ENCODE measurements around the gene SEPTIN10. TPM values are rescaled to one million over a fixed set of nuclear protein-coding genes. Genes with fewer than 3 reads are reported as not detected.
"Not testable (repeated sequence)": the region's sequence is repeated elsewhere in the genome, so short reads cannot be mapped to it uniquely, and the experiment has no call there.

The SEPTIN10 gene
- total RNA-seq, 1 donor from 2014 or later = 160 TPM

- H4K20me1 ChIP-seq (ENCODE audit: low read depth) = no peaks in the 10 kb centered on the region
- H3K36me3 ChIP-seq = no peaks in the 10 kb centered on the region
- H3K4me1 ChIP-seq = no peaks in the 10 kb centered on the region
- no peak overlapping the region for H3K4me3 Mint-ChIP-seq
- H3K9me3 ChIP-seq (ENCODE audit: low read depth) = no peaks in the 10 kb centered on the region
- H3K4me1 Mint-ChIP-seq = peaks cover 13% of the 10 kb centered on the region
- no peak overlapping the region for H3K4me3 ChIP-seq
- H3K27ac ChIP-seq = no peak overlapping the region
- H3K9me3 Mint-ChIP-seq = peaks cover 15% of the 10 kb centered on the region
- H2AFZ ChIP-seq (replicated peaks) = no peak overlapping the region
- no peak overlapping the region for H3K27ac Mint-ChIP-seq
- H3K27me3 ChIP-seq = no peaks in the 10 kb centered on the region
- TF ChIP-seq EZH2 (IDR thresholded peaks at IDR 0.05) (no peak), EZH2phosphoT487 (IDR thresholded peaks at IDR 0.05) (no peak), CTCF (IDR thresholded peaks at IDR 0.05) (no peak)
- H3K4me2 ChIP-seq = no peak overlapping the region
- H3K27me3 Mint-ChIP-seq (ENCODE audit: insufficient read depth, low read depth) = no peaks in the 10 kb centered on the region
- peaks cover 10% of the 10 kb centered on the region for H3K36me3 Mint-ChIP-seq
- no peak overlapping the region for H3K9ac ChIP-seq
- no peaks in the 10 kb centered on the region for H3F3A ChIP-seq (ENCODE audit: low read depth)
- no peak for DNase-seq (ENCODE audit: low spot score)
- no peaks in the 10 kb centered on the region for H3K79me2 ChIP-seq (ENCODE audit: low read depth)
These were observed 75.2 kb downstream of the SEPTIN10 start for GRCh38 chr2:109538546-109538945.

GRCh38 chr2:109537565-109538222 is 76.1 kb downstream of the SEPTIN10 start:
- no peak overlapping the region for H3K9ac ChIP-seq
- no peak overlapping the region for H3K4me3 Mint-ChIP-seq
- H3K4me3 ChIP-seq = no peak overlapping the region
- H3K9me3 ChIP-seq (ENCODE audit: low read depth) = no peaks in the 10 kb centered on the region
- H4K20me1 ChIP-seq (ENCODE audit: low read depth) = no peaks in the 10 kb centered on the region
- H3K27me3 Mint-ChIP-seq (ENCODE audit: insufficient read depth, low read depth) = no peaks in the 10 kb centered on the region
- H3K4me1 Mint-ChIP-seq = peaks cover 13% of the 10 kb centered on the region
- H3K27me3 ChIP-seq = no peaks in the 10 kb centered on the region
- no peaks in the 10 kb centered on the region for H3K4me1 ChIP-seq
- TF ChIP-seq EZH2 (IDR thresholded peaks at IDR 0.05) (no peak), CTCF (IDR thresholded peaks at IDR 0.05) (no peak), EZH2phosphoT487 (IDR thresholded peaks at IDR 0.05) (no peak)
- peaks cover 15% of the 10 kb centered on the region for H3K9me3 Mint-ChIP-seq
- no peak overlapping the region for H3K27ac Mint-ChIP-seq
- no peak for DNase-seq (ENCODE audit: low spot score)
- H3K4me2 ChIP-seq = no peak overlapping the region
- no peaks in the 10 kb centered on the region for H3K79me2 ChIP-seq (ENCODE audit: low read depth)
- no peak overlapping the region for H2AFZ ChIP-seq (replicated peaks)
- H3K36me3 ChIP-seq = no peaks in the 10 kb centered on the region
- no peak overlapping the region for H3K27ac ChIP-seq
- H3F3A ChIP-seq (ENCODE audit: low read depth) = no peaks in the 10 kb centered on the region
- H3K36me3 Mint-ChIP-seq = peaks cover 10% of the 10 kb centered on the region

- not testable (repeated sequence) for H3K9me3 ChIP-seq (ENCODE audit: low read depth); DNase-seq (ENCODE audit: low spot score); H3F3A ChIP-seq (ENCODE audit: low read depth); H3K79me2 ChIP-seq (ENCODE audit: low read depth); H3K36me3 Mint-ChIP-seq; H3K36me3 ChIP-seq; H3K27ac Mint-ChIP-seq; H3K4me1 ChIP-seq; H3K4me3 Mint-ChIP-seq; H4K20me1 ChIP-seq (ENCODE audit: low read depth); H3K4me1 Mint-ChIP-seq; H3K27ac ChIP-seq; H3K4me3 ChIP-seq; H3K27me3 ChIP-seq; H3K4me2 ChIP-seq; H3K27me3 Mint-ChIP-seq (ENCODE audit: insufficient read depth, low read depth); H2AFZ ChIP-seq (replicated peaks); H3K9ac ChIP-seq
- peaks cover 15% of the 10 kb centered on the region for H3K9me3 Mint-ChIP-seq
These were observed 77.2 kb downstream of the SEPTIN10 start for GRCh38 chr2:109536556-109536955.

GRCh38 chr2:109535217-109535946 is 78.4 kb downstream of the SEPTIN10 start:
- H3K27ac ChIP-seq = no peak overlapping the region
- no peaks in the 10 kb centered on the region for H3K36me3 ChIP-seq
- Mint-ChIP-seq H3K4me1 (peaks cover 8% of the 10 kb centered on the region), H3K27ac (no peak overlapping the region), H3K9me3 (peaks cover 15% of the 10 kb centered on the region), H3K27me3 (ENCODE audit: insufficient read depth, low read depth) (no peaks in the 10 kb centered on the region), H3K4me3 (no peak overlapping the region), H3K36me3 (peaks cover 3% of the 10 kb centered on the region)
- H3K4me3 ChIP-seq = no peak overlapping the region
- H2AFZ ChIP-seq (replicated peaks) = no peak overlapping the region
- no peak overlapping the region for H3K4me2 ChIP-seq
- H3K27me3 ChIP-seq = no peaks in the 10 kb centered on the region
- H3F3A ChIP-seq (ENCODE audit: low read depth) = no peaks in the 10 kb centered on the region
- no peak for DNase-seq (ENCODE audit: low spot score)
- H3K9ac ChIP-seq = no peak overlapping the region
- no peaks in the 10 kb centered on the region for H3K4me1 ChIP-seq
- TF ChIP-seq EZH2phosphoT487 (IDR thresholded peaks at IDR 0.05) = no peak
- no peak for TF ChIP-seq EZH2 (IDR thresholded peaks at IDR 0.05)
- no peaks in the 10 kb centered on the region for H3K79me2 ChIP-seq (ENCODE audit: low read depth)
- H3K9me3 ChIP-seq (ENCODE audit: low read depth) = no peaks in the 10 kb centered on the region
- H4K20me1 ChIP-seq (ENCODE audit: low read depth) = no peaks in the 10 kb centered on the region

All from neural progenitor cell (in vitro differentiated cells).